NCI-H1694 (cell line): Measurements from ENCODE around the gene CYBA.

ENCODE experiments used
- DNase-seq: peaks from one replicate; lab custom pipeline; 2025; lab: John Stamatoyannopoulos, UW

The CYBA gene

DNA sequence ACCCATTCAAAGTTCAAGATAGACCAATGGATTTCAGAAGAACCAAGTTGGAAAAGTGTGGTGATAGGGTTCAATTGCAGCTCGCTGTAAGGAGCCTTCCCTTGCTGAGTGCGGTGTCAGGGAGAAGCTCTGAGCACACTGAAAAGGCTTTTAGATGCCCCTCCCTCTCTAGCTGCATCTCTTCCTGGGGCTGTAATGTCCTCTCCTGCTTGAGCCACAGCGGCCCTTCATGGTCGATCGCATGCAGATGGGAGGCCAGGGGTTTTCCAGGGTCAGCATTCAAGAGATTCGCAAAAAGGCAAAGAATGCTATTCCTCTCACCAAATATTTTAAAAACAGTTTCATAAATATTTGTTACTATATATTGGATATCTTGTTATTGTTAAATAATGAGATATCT, 56.9 kb downstream of the CYBA start:
- no peak for DNase-seq

DNA sequence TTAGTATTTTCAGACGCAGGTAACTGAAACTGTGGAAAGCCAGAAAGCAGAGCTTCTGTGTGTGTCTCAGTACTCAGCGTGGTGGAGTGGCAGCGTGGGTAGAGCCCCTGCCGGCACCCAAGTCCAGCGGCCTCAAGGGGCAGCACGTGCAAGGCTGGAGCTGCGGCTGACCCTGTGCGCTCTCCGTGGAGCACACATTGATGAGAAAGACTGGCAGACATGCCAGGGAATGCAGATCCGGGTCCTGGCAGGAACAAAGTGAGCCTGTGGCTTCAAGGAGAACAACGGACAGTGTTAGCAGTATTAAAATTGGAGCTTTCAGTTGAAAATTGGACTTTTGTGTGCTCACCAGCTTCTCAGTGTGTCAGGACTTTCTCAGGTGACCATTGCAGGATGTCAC, 57.4 kb downstream of the CYBA start:
- DNase-seq: no peak
